HL-60 (cell line): ENCODE results near the gene OLR1.

Source experiments
- DNase-seq, 2 experiments: peaks; one replicate each; pipeline ENCODE4 v3.0.0-alpha.2; 2010 to 2020; ENCODE audit warnings: low read depth in 1 of 2, low spot score in 1 of 2
- H3K27ac ChIP-seq: fragments of 250-450 bp; sonication (Bioruptor Pico); replicated peaks from 2 replicates; pipeline ENCODE4 v1.5.1; 2020; ENCODE audit warnings: mild to moderate bottlenecking, moderate library complexity
- H3K27me3 ChIP-seq: fragments of 250-450 bp; sonication (Bioruptor Pico); 2 replicates; pipeline ENCODE4 v1.5.1; 2021; ENCODE audit warnings: mild to moderate bottlenecking, moderate library complexity; ENCODE audit not compliant: insufficient read depth, poor library complexity, severe bottlenecking
- H3K4me3 ChIP-seq: replicated peaks from 2 replicates; pipeline ENCODE4 v1.5.1; 2011; ENCODE audit warnings: mild to moderate bottlenecking, control low read depth, low read length; ENCODE audit not compliant: insufficient read depth
- CTCF ChIP-seq: IDR thresholded peaks from one replicate; pipeline ENCODE4 v1.5.1; 2011; ENCODE audit warnings: low read length, control low read depth, inconsistent platforms; ENCODE audit not compliant: insufficient read depth
- GABPA ChIP-seq: IDR thresholded peaks from 2 replicates; pipeline ENCODE4 v1.6.1; 2012; ENCODE audit warnings: low read depth
- POLR2AphosphoS5 ChIP-seq: IDR thresholded peaks from 2 replicates; pipeline ENCODE4 v1.6.1; 2012; ENCODE audit warnings: low read depth
- REST ChIP-seq: IDR thresholded peaks from 2 replicates; pipeline ENCODE4 v1.6.1; 2012; ENCODE audit warnings: low read depth; ENCODE audit not compliant: insufficient replicate concordance
- SPI1 ChIP-seq: IDR thresholded peaks from 2 replicates; pipeline ENCODE4 v1.6.1; 2012; ENCODE audit warnings: low read depth, mild to moderate bottlenecking, borderline replicate concordance

OLR1 gene

GRCh38 chr12:10215436-10215835, 43.5 kb upstream of the OLR1 start:
- no peak for TF ChIP-seq CTCF
- TF ChIP-seq GABPA = no peak
- no peak for TF ChIP-seq SPI1
- no peak for TF ChIP-seq REST
- no peak for TF ChIP-seq POLR2AphosphoS5
- H3K4me3 ChIP-seq = no peak overlapping the region
- H3K27me3 ChIP-seq = no peaks in the 10 kb centered on the region
- H3K27ac ChIP-seq = no peak overlapping the region
- no peak for DNase-seq

- TF ChIP-seq SPI1 (no peak), GABPA (no peak), REST (no peak), CTCF (no peak), POLR2AphosphoS5 (no peak)
- no peak overlapping the region for H3K27ac ChIP-seq
- H3K27me3 ChIP-seq = no peaks in the 10 kb centered on the region
- DNase-seq = no peak
- no peak overlapping the region for H3K4me3 ChIP-seq
These were observed 42.9 kb upstream of the OLR1 start for GRCh38 chr12:10214895-10215267.

GRCh38 chr12:10214136-10214894, 42.4 kb upstream of the OLR1 start:
- DNase-seq = peak in 1 of 2 experiments; percentile 23

More at GRCh38 chr12:10214136-10214894, 42.4 kb upstream of the OLR1 start:
- peak overlapping the region; percentile 90 for H3K27ac ChIP-seq
- no peak for TF ChIP-seq REST
- no peak for TF ChIP-seq POLR2AphosphoS5
- no peak for TF ChIP-seq CTCF
- no peak for TF ChIP-seq SPI1
- TF ChIP-seq GABPA = no peak
- H3K4me3 ChIP-seq = peak overlapping the region; percentile 73
- no peaks in the 10 kb centered on the region for H3K27me3 ChIP-seq
